ENCODE data around the gene SPATA33. TPM values are rescaled to one million over a fixed set of nuclear protein-coding genes. Genes with fewer than 3 reads are reported as not detected.
"Not testable (repeated sequence)": the region's sequence is repeated elsewhere in the genome, so short reads cannot be mapped to it uniquely, and the experiment has no call there.

The SPATA33 gene
- total RNA-seq, 1 experiment from 2014 or later = 12.0 TPM

DNA sequence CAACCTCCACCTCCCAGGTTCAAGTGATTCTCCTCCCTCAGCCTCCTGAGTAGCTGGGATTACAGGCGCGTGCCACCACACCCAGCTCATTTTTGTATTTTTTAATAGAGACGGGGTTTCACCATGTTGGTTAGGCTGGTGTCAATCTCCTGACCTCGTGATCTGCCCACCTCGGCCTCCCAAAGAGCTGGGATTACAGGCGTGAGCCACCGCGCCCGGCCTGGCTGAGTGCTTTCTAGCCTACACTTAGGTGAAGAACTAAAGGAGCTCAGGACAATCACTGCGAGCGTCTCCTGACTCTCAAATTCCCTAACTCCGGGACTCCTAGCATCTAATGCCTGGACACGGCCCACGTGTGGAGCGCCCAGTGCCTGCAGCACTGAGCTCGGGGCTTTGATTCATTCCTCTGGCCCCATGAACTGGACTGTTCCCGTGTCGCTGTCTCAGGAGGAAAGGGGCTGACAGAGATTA lies 42.0 kb downstream of the SPATA33 start:
- Mint-ChIP-seq H3K4me3 (peak overlapping the region; percentile 64), H3K27me3 (ENCODE audit: low read depth) (peaks cover 21% of the 10 kb centered on the region), H3K4me1 (peaks cover 12% of the 10 kb centered on the region)
- DNase-seq (ENCODE audit: low spot score); H3K9me3 Mint-ChIP-seq; H3K27ac Mint-ChIP-seq; ATAC-seq; H3K36me3 Mint-ChIP-seq: not testable (repeated sequence)
- POLR2A ChIA-PET = interaction anchor here (0.9 to 2.6 kb wide), 7 partner anchors 12 to 891 kb away, joined by 3 to 18 read pairs (median 6); partner anchors contain the start of genes CDK10, CHMP1A and SPATA33
- CTCF ChIA-PET = interaction anchor here (0.5 to 3.6 kb wide), 34 partner anchors 11 to 406 kb away, joined by 3 to 36 read pairs (median 4); partner anchors contain the start of genes CDK10, CHMP1A, MC1R and SPATA33

- Mint-ChIP-seq H3K36me3 (peaks cover 3% of the 10 kb centered on the region; the same call in 1 of the 2 replicates), H3K4me1 (peaks cover 12% of the 10 kb centered on the region), H3K9me3 (no peaks in the 10 kb centered on the region), H3K27ac (no peak overlapping the region; the same call in 1 of the 2 replicates), H3K4me3 (peak overlapping the region; percentile 64), H3K27me3 (ENCODE audit: low read depth) (peaks cover 25% of the 10 kb centered on the region)
- ATAC-seq (peak; percentile 59), DNase-seq (ENCODE audit: low spot score) (peak; percentile 100)
- CTCF ChIA-PET = interaction anchor here (0.6 to 3.6 kb wide), 37 partner anchors 10 to 507 kb away, joined by 3 to 36 read pairs (median 4); partner anchors contain the start of genes CDK10, CHMP1A, MC1R and SPATA33
- POLR2A ChIA-PET = interaction anchor here (0.9 to 2.6 kb wide), 7 partner anchors 11 to 892 kb away, joined by 3 to 18 read pairs (median 6); partner anchors contain the start of genes CDK10, CHMP1A and SPATA33
- TF ChIP-seq, protein P1, sequence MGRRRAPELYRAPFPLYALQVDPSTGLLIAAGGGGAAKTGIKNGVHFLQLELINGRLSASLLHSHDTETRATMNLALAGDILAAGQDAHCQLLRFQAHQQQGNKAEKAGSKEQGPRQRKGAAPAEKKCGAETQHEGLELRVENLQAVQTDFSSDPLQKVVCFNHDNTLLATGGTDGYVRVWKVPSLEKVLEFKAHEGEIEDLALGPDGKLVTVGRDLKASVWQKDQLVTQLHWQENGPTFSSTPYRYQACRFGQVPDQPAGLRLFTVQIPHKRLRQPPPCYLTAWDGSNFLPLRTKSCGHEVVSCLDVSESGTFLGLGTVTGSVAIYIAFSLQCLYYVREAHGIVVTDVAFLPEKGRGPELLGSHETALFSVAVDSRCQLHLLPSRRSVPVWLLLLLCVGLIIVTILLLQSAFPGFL (CRISPR knock-in tag; IDR thresholded peaks at IDR 0.05; ENCODE audit: borderline replicate concordance) = no peak
- TF ChIP-seq NR1H2 (CRISPR knock-in tag; IDR thresholded peaks at IDR 0.05) (no peak), ETV6 (CRISPR knock-in tag; IDR thresholded peaks at IDR 0.05) (peak; percentile 57; the same call in 1 of the 2 replicates), JAZF1 (CRISPR knock-in tag; IDR thresholded peaks at IDR 0.05) (no peak), TCF7 (CRISPR knock-in tag; IDR thresholded peaks at IDR 0.05; ENCODE audit: low read depth) (no peak), ZNF512 (CRISPR knock-in tag; IDR thresholded peaks at IDR 0.05; ENCODE audit: borderline replicate concordance) (no peak), FOXJ3 (CRISPR knock-in tag; IDR thresholded peaks at IDR 0.05; ENCODE audit: borderline replicate concordance) (no peak), CDX4 (CRISPR knock-in tag; IDR thresholded peaks at IDR 0.05; ENCODE audit: borderline replicate concordance) (no peak), E2F5 (CRISPR knock-in tag; IDR thresholded peaks at IDR 0.05) (no peak; the same call in 1 of the 2 replicates), TP53 (CRISPR knock-in tag; IDR thresholded peaks at IDR 0.05) (no peak), CREB1 (CRISPR knock-in tag; IDR thresholded peaks at IDR 0.05) (no peak), AFF4 (CRISPR knock-in tag; IDR thresholded peaks at IDR 0.05; ENCODE audit: borderline replicate concordance) (no peak), ZNF423 (CRISPR knock-in tag; IDR thresholded peaks at IDR 0.05) (no peak), KAT7 (CRISPR knock-in tag; IDR thresholded peaks at IDR 0.05; ENCODE audit: borderline replicate concordance) (no peak)
- TF ChIP-seq, protein P2, sequence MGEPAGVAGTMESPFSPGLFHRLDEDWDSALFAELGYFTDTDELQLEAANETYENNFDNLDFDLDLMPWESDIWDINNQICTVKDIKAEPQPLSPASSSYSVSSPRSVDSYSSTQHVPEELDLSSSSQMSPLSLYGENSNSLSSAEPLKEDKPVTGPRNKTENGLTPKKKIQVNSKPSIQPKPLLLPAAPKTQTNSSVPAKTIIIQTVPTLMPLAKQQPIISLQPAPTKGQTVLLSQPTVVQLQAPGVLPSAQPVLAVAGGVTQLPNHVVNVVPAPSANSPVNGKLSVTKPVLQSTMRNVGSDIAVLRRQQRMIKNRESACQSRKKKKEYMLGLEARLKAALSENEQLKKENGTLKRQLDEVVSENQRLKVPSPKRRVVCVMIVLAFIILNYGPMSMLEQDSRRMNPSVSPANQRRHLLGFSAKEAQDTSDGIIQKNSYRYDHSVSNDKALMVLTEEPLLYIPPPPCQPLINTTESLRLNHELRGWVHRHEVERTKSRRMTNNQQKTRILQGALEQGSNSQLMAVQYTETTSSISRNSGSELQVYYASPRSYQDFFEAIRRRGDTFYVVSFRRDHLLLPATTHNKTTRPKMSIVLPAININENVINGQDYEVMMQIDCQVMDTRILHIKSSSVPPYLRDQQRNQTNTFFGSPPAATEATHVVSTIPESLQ (CRISPR knock-in tag; IDR thresholded peaks at IDR 0.05) = no peak
- TF ChIP-seq, protein P3, sequence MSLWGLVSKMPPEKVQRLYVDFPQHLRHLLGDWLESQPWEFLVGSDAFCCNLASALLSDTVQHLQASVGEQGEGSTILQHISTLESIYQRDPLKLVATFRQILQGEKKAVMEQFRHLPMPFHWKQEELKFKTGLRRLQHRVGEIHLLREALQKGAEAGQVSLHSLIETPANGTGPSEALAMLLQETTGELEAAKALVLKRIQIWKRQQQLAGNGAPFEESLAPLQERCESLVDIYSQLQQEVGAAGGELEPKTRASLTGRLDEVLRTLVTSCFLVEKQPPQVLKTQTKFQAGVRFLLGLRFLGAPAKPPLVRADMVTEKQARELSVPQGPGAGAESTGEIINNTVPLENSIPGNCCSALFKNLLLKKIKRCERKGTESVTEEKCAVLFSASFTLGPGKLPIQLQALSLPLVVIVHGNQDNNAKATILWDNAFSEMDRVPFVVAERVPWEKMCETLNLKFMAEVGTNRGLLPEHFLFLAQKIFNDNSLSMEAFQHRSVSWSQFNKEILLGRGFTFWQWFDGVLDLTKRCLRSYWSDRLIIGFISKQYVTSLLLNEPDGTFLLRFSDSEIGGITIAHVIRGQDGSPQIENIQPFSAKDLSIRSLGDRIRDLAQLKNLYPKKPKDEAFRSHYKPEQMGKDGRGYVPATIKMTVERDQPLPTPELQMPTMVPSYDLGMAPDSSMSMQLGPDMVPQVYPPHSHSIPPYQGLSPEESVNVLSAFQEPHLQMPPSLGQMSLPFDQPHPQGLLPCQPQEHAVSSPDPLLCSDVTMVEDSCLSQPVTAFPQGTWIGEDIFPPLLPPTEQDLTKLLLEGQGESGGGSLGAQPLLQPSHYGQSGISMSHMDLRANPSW (CRISPR knock-in tag; conservative IDR thresholded peaks at IDR 0.05; ENCODE audit: low read depth) = no peak
These were observed 42.5 kb downstream of the SPATA33 start for GRCh38 chr16:89700100-89700648.

Measured in WTC11 (cell line).